Measurements from ENCODE around the gene TMTC1. TPM values are rescaled to one million over a fixed set of nuclear protein-coding genes. Genes with fewer than 3 reads are reported as not detected.

Gene TMTC1
- total RNA-seq, 1 experiment from 2014 or later, result 0.17 TPM

DNA sequence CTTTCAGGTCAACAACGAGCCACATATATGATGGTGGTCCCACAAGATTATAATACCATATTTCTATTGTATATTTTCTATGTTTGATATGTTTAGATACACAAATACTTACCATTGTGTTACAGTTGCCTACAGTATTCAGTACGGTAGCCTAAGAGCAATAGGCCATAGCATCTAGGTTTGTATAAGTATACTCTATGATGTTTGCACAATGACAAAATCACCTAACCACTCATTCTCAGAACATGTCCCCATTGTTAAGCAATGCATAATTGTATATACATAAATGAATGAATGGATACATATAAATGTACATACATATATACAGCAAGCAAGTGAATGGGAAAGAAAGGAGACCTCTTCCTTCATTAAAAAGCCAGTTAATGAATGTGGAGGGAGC, 23.8 kb downstream of the TMTC1 start:
- H3K27me3 Mint-ChIP-seq (ENCODE audit: unreplicated experiment), result no peaks in the 10 kb centered on the region
- BruUV-seq (replicated peaks), result no TSS peak
- no peaks in the 10 kb centered on the region for H3K36me3 Mint-ChIP-seq (ENCODE audit: insufficient read depth, unreplicated experiment)
- intact Hi-C loops (cut with micrococcal nuclease; ENCODE audit: unreplicated experiment), result no loop called here
- no peak overlapping the region for H3K4me3 Mint-ChIP-seq (ENCODE audit: low read depth, unreplicated experiment)
- no peak overlapping the region for H3K27ac Mint-ChIP-seq (ENCODE audit: unreplicated experiment)
- CTCF ChIA-PET, result no interaction called here
- no peaks in the 10 kb centered on the region for H3K4me1 Mint-ChIP-seq (ENCODE audit: low read depth, unreplicated experiment)
- no peaks in the 10 kb centered on the region for H3K9me3 Mint-ChIP-seq (ENCODE audit: low read depth, unreplicated experiment)
- TF ChIP-seq, protein P1, sequence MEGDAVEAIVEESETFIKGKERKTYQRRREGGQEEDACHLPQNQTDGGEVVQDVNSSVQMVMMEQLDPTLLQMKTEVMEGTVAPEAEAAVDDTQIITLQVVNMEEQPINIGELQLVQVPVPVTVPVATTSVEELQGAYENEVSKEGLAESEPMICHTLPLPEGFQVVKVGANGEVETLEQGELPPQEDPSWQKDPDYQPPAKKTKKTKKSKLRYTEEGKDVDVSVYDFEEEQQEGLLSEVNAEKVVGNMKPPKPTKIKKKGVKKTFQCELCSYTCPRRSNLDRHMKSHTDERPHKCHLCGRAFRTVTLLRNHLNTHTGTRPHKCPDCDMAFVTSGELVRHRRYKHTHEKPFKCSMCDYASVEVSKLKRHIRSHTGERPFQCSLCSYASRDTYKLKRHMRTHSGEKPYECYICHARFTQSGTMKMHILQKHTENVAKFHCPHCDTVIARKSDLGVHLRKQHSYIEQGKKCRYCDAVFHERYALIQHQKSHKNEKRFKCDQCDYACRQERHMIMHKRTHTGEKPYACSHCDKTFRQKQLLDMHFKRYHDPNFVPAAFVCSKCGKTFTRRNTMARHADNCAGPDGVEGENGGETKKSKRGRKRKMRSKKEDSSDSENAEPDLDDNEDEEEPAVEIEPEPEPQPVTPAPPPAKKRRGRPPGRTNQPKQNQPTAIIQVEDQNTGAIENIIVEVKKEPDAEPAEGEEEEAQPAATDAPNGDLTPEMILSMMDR (IDR thresholded peaks at IDR 0.05; ENCODE audit: unreplicated experiment), result no peak
- no peak for DNase-seq

- Mint-ChIP-seq H3K4me3 (ENCODE audit: low read depth, unreplicated experiment) (no peak overlapping the region), H3K9me3 (ENCODE audit: low read depth, unreplicated experiment) (no peaks in the 10 kb centered on the region), H3K27me3 (ENCODE audit: unreplicated experiment) (no peaks in the 10 kb centered on the region), H3K36me3 (ENCODE audit: insufficient read depth, unreplicated experiment) (no peaks in the 10 kb centered on the region), H3K27ac (ENCODE audit: unreplicated experiment) (no peak overlapping the region), H3K4me1 (ENCODE audit: low read depth, unreplicated experiment) (no peaks in the 10 kb centered on the region)
- no TSS peak for BruUV-seq (replicated peaks)
- DNase-seq, result no peak
- CTCF ChIA-PET, result no interaction called here
- TF ChIP-seq, protein P1 (IDR thresholded peaks at IDR 0.05; ENCODE audit: unreplicated experiment), result no peak
- intact Hi-C loops (cut with micrococcal nuclease; ENCODE audit: unreplicated experiment), result no loop called here
These were observed 26.9 kb downstream of the TMTC1 start for GRCh38 chr12:29756741-29757390.

- peaks cover 18% of the 10 kb centered on the region for H3K4me1 Mint-ChIP-seq (ENCODE audit: low read depth, unreplicated experiment)
- no peak overlapping the region for H3K4me3 Mint-ChIP-seq (ENCODE audit: low read depth, unreplicated experiment)
- H3K36me3 Mint-ChIP-seq (ENCODE audit: insufficient read depth, unreplicated experiment), result no peaks in the 10 kb centered on the region
- DNase-seq, result no peak
- H3K27me3 Mint-ChIP-seq (ENCODE audit: unreplicated experiment), result peaks cover 9% of the 10 kb centered on the region
- no TSS peak for BruUV-seq (replicated peaks)
- CTCF ChIA-PET, result interaction anchor here (0.7 kb wide), 1 partner anchor 38 kb away, joined by 3 read pairs; no protein-coding TSS in a partner anchor
- H3K9me3 Mint-ChIP-seq (ENCODE audit: low read depth, unreplicated experiment), result no peaks in the 10 kb centered on the region
- intact Hi-C loops (cut with micrococcal nuclease; ENCODE audit: unreplicated experiment), result no loop called here
- TF ChIP-seq, protein P1 (IDR thresholded peaks at IDR 0.05; ENCODE audit: unreplicated experiment), result no peak
- H3K27ac Mint-ChIP-seq (ENCODE audit: unreplicated experiment), result no peak overlapping the region
These were observed 29.2 kb downstream of the TMTC1 start for GRCh38 chr12:29754235-29755189.

- intact Hi-C loops (cut with micrococcal nuclease; ENCODE audit: unreplicated experiment), result no loop called here
- no peaks in the 10 kb centered on the region for H3K36me3 Mint-ChIP-seq (ENCODE audit: insufficient read depth, unreplicated experiment)
- no peak overlapping the region for H3K27ac Mint-ChIP-seq (ENCODE audit: unreplicated experiment)
- peaks cover 18% of the 10 kb centered on the region for H3K4me1 Mint-ChIP-seq (ENCODE audit: low read depth, unreplicated experiment)
- BruUV-seq (replicated peaks), result no TSS peak
- CTCF ChIA-PET, result no interaction called here
- H3K4me3 Mint-ChIP-seq (ENCODE audit: low read depth, unreplicated experiment), result no peak overlapping the region
- TF ChIP-seq, protein P1 (IDR thresholded peaks at IDR 0.05; ENCODE audit: unreplicated experiment), result no peak
- no peaks in the 10 kb centered on the region for H3K9me3 Mint-ChIP-seq (ENCODE audit: low read depth, unreplicated experiment)
- DNase-seq, result no peak
- peaks cover 9% of the 10 kb centered on the region for H3K27me3 Mint-ChIP-seq (ENCODE audit: unreplicated experiment)
These were observed 31.6 kb downstream of the TMTC1 start for GRCh38 chr12:29752121-29752520.

Measured in Calu3 (cell line).